IPS-NIHi11 (cell line): Measurements from ENCODE around the gene PRR12.
A peak's percentile ranks its signal among the peaks of the same experiment; 100 is the strongest.

Experiments used
- DNase-seq: peaks from one replicate; pipeline ENCODE4 v3.0.0; 2012; ENCODE audit warnings: mixed read lengths, low spot score

Gene PRR12

DNA sequence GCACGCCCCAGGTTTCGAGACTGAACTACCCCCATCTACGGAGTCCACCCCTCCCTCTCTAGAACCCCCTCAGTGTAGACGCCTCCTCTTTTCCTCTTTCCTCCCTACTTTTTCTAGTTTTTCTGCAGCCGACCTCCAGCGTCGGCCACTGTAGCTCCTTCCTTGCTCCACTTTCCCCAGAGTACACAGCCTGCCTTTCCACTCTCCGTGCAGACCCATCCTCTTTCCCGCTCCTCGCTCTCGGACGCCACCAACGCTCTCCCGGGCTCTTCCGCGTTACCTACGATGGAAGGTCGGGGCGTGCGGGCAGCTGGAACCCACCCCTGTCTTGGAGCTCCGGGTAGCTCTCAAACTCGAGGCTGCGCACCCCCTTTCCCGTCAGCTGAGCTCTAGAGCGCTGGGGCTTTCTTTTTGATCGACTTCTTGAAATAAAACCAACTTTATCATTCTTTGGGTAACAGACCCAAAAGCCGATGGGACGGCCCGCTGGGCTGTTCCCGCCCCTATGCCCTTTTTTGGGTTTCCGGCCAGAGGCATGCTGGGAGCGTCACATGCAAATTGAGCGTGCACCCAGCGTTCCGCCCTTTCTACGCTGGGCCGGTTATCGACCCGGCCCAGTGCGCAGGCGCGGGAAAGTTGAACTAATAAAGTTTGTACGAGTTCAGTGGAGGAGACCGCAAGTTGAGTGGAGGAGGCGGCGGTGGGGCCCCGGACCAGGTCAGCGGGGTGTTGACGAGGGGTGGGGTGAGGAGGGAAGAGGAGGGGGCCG, 74.6 kb downstream of the PRR12 start, which contains the start of the genes BCL2L12 and IRF3:
Gene BCL2L12 (plus strand): TSS at position 583 of the 769 bp plus-strand sequence. CDS start 760 bp downstream, outside the sequence.
Gene IRF3 (minus strand): TSS at position 507 of the 769 bp plus-strand sequence. CDS start 1,019 bp downstream, outside the sequence.
- peak; percentile 93 for DNase-seq

GRCh38 chr19:49666120-49666444, 75.1 kb downstream of the PRR12 start:
- DNase-seq = no peak

DNA sequence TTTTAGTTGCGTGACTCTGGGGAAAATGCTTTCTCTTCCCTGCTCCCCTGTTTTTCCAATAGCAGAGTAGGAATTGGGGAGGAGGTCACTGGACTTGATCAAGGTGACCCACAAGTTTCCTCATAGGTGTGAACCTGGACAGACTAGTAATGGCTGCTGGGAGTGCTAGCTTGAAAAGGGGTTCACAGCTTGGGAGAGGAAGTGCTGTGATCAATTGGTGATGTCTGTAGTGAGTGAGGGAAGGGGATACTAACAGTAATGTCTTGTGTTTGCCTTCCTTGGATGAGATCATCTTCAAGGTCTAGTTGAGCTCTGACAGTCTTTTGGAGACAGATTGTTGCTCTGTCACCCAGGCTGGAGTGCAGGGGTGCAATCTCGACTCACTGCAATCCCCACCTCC, 76.5 kb downstream of the PRR12 start:
- DNase-seq = no peak

DNA sequence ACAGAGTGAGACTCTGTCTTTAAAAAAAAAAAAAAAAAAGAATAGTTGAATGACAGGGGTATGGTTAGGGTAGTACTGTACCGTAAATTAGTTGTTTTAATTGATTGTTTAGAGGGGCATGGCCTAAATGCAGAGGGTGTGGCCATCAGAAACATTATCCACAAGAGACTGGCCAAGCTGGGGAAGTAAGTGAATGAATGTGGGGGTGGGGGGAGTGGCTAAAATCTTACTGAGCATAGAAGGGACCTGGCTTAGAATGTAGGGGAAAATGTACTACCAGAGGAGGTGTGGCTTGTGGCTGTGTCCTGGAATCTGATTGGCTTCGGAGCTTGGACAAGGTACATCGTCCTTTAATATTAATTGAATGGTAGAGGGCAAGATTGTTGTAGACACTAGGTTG, 78.5 kb downstream of the PRR12 start:
- no peak for DNase-seq

DNA sequence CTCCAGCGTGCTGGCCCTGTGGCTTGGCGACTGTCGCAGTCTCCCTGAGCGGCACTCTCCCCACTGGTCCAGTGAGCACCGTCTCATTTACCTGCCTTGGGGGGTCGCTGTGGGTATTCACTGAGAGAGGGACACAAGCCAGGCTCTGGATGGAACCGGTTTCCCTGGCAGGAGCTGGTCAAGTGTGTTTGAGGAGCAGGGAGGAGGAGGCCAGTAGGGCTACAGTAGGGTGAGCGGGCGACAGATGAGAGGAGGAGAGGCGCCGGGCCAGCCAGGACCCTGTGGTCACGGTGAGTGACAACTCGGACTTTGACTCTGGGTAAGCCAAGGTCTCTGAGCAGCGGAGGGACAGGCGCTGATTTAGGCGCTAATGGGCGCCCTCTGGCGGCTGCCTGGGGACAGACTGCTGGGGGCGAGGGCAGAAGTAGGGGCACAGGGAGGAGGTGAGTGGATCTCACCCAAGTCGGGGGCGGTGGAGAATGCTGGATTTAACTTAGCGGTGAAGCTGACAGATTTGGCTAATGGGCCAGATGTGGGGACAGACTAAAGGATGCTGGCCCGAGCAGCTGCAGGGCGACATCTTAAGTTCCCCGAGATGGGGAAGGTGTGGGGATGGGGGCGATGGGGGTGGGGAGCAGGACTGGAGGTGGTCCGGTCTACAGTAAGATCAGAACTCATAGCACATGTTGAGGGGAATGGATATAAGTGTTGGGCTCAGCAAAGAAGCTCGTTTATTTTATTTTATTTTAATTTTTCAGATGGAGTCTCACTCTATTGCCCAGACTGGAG, 81.3 kb downstream of the PRR12 start:
- peak; percentile 88 for DNase-seq
